ENCODE results near the gene KLF12.

The KLF12 gene

DNA sequence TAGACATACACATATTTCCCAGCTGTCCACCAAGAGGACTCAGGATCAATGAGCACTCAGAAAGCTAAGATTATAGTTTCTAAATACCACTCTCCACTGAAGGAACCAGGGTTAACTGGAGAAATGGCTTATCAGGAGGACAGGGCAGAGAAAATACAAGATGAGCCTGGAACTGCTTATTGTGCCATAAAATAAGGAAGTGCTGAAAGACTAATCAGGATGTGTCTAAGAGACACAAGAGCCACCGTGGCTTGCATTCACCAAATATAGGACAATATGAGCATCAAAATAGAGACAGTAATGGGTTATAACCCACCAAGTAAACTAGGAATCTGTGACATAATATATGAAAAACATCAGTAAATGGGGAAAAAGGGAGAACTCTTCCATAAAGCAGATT, 32.8 kb downstream of the KLF12 start:
- no peak for DNase-seq

DNA sequence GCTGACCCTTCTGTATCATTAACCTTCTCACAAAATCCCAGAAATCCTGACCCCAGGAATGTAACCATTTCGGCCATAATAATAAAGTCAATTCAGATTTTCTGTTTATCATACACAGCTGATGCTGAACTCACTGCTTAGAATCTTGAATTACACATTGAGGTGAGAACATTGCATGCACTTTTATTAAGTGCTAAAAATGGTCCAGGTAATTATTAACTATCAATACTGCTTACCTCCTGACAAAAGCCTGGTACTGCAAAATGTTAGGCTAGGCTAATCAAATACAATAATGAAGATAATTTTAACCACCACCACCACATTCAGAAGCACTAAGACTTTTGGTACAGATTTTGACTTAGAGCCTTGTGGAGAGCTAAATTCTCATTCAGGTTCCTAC, 36.1 kb downstream of the KLF12 start:
- no peak for DNase-seq

DNA sequence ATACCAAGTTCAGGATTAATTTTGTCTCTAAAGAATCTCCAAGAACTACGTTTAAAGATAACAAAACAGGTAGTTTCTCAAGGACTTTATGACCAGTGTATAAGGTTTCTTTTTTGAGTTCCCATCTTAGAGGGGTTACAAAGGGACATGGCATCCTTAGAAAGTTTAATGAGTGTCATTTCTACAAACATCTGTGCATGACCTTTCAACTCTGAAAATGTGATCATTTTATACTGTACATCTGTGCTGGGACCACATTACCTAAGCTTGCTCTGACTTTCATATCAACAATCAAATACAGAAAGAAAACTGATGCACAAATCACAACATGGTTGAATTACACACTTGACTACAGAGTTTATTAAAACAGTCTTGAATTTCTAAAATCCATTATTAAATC, 37.1 kb downstream of the KLF12 start:
- DNase-seq = no peak

DNA sequence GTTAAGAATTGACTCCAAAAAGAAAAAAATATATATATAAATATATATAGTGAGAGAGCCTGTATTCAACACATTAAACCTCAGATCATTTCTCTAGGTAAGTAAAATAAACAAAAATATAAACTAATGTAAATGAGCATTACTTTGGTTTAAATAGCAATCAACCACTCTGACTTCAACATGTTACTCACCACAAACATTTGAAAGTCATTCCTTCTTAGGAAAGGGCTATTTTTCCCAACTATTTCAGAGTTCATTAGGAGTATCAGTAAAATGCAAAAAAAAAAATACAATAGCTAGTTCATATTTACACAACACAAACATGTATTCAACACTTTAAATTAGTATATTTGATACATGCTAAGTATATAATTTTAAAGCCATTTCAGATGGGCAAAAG, 40.5 kb downstream of the KLF12 start:
- no peak for DNase-seq

DNA sequence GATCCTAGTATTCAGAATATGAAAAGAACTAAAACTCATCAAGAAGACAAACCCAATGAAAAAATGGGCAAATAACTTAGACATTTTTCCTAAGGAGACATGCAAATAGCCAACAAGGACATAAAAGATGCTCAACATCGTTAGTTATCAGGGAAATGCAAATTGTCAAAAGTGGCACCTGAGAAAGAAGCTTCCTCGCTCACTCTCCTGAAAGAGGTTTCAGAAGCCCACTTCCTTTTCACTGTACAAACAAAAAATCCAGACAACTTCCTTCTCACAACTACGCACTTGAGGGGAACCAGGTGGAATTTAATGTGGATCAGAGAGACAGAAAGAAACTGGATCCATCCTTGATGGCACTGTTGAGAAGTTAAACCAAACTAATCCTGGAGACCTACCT, 41.5 kb downstream of the KLF12 start:
- no peak for DNase-seq

DNA sequence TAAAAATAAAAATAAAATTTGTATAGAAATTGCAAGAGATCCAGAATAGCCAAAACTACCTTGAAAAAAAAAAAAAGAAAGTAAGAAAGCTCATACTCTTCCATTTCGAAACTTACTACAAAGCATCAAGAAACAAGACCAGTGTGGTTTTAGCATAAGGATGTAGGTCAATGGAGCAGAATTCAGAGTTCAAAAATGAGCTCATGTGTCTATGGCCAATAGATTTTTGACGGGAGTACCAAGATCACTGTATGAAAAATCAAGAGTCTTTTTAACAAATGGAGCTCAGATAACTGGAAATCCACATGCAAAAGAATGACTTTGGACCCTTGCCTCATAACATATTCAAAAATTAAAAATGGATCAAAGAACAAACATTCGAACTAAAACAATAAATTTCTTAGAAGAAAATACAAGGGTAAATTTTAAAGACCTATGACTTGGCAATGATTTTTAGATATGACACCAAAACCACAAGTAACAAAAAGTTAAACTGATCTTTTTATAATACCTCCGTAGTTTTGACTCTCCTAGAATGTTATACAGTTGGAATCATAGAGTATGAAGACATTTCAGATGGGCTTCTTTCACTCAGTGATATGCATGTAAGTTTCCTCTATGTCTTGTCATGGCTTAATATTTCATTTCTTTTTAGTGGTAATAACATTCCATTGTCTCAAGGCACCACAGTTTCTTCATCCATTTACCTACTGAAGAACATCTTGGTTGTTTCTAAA, 43.2 kb downstream of the KLF12 start:
- no peak for DNase-seq

DNA sequence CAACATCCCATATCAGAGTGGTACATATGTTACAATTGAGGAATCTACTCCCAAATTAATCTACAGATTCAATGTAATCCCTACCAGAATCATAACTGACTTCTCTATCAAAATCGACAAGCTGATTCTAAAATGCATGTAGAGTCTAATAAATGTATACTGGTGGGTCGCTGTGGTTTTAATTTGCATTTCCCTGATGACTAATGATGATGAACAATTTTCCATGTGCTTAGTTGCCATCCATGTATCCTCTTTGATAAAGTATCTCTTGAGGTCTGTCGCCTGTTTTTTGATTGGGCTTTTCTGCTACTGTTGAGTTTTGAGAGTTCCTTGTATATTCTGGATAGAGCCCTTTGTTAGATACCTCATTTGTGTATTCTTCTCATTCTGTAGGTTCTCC, 43.8 kb downstream of the KLF12 start:
- no peak for DNase-seq

DNA sequence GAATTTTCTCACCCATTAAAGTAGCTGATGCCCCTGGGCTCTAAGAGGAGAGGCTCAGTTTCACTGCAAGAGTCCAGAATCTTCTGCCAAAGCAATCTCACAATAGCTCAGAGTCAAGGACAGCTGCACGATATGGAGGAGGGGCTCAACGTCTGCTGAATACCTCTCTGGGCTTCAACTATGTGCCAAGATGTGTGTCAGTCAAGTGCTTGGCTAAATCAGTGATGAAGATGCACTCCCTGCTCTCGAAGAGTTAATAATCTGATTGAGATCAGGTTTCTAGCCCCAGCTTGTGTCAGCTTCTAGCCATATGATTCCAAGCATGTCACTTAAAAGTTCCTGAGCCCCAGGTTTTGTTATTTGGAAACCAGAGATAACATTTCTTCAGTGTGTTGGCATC, 46.8 kb downstream of the KLF12 start:
- DNase-seq = no peak

All from CD4-positive, alpha-beta T cell treated with Interleukin-17A for 4 hours (primary cell).